Measurements from ENCODE around the gene ARHGEF6.

Gene ARHGEF6

GRCh38 chrX:136646602-136647239 lies 134.0 kb downstream of the ARHGEF6 start:
- DNase-seq (ENCODE audit: low spot score): no peak

DNA sequence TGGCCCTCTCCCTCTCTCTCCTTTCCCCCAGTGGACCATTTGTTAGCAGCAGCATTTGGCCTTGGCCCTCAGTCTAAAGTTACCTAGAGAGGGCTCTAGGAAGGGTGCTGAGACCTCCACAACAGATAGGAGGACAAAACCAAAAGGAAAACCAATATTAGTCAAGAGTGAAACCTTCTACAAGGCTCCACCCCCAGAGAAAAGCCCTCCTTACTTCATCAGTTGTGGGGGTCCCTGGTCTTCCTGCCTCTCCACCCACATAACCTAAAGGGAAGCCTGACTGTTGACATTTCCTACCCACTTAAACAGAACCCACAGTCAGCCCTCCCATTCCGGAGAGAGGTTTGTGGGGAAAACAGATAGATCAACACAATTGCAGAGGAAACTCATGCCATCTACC lies 137.5 kb downstream of the ARHGEF6 start:
- DNase-seq (ENCODE audit: low spot score): no peak

DNA sequence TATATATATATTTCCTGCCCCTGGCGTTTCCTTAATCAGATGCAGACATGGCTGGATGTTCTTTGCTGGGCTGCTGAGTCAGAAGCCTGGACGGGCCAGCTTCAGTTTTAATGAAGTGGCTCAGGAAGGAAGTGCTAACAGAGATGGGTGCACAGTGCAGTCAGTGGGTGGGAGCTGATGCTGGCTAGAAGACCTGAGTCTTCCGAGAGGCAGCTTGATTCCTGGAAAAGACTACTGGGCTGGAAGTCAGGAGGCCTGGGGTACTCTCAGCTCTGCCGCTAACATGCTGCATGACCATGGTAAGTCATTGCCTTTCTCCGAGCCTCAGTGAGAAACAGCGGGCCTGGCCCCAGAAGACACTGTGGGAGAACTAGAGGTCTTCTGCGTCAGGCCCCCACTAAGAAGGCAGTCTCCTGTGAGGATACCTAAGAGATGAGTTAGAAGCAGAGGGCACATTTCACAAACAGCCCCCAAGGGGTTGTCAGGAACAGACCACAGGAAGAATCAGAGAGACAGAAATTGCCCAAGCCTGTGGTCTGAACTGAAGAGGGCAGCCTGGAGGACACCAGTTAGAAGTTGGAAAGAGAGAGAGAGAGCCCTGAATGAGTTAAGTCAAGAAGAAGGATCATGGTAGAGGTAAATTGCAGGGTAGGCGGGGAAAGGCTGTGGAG lies 141.1 kb downstream of the ARHGEF6 start:
- DNase-seq (ENCODE audit: low spot score): no peak

- no peak for DNase-seq (ENCODE audit: low spot score)
These were observed 144.6 kb downstream of the ARHGEF6 start for GRCh38 chrX:136636121-136636520.

- no peak for DNase-seq (ENCODE audit: low spot score)
These were observed 145.5 kb downstream of the ARHGEF6 start for GRCh38 chrX:136635235-136635634.

DNA sequence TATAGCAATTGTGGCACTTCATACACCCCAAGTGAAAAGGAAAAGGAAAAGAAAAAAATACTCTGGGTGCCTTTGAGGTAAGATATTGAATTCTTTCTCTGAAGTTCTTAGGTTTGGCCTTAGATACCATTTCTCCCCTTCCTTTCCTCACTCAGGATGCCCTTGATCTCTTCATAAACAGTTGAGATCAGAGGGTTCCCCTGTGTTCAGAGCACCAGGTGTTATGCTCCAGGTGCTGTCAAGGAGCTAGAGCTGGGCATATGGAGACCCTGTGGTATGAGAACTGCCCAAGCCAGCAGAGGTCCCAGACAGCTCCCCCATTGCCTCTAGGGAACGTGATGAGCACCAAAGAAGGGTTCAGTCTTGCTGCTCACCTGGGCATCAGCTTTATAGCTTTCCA lies 149.9 kb downstream of the ARHGEF6 start:
- no peak for DNase-seq (ENCODE audit: low spot score)

GRCh38 chrX:136629084-136629750 lies 151.5 kb downstream of the ARHGEF6 start:
- DNase-seq (ENCODE audit: low spot score): no peak

- DNase-seq (ENCODE audit: low spot score): no peak
These were observed 153.3 kb downstream of the ARHGEF6 start for GRCh38 chrX:136627409-136627808.

DNA sequence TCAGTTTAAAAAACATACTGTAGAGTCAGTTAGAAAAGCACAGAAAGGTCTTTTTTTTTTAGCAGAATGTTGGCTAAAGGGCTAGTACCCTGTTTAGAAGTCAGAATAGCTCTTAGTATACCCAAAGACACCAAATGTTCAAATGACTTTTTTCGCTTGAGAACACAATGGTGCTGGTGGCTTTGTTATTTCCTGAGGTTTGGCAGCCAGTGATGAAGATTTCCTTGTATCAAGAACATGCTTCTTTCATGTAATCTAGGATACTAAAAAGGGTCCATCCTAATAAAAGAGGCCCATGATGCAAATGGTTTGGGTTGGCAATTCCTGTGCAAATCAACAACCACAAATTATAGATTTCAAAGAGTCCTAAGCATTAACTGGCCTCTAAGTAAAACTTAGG lies 153.8 kb downstream of the ARHGEF6 start:
- no peak for DNase-seq (ENCODE audit: low spot score)

DNA sequence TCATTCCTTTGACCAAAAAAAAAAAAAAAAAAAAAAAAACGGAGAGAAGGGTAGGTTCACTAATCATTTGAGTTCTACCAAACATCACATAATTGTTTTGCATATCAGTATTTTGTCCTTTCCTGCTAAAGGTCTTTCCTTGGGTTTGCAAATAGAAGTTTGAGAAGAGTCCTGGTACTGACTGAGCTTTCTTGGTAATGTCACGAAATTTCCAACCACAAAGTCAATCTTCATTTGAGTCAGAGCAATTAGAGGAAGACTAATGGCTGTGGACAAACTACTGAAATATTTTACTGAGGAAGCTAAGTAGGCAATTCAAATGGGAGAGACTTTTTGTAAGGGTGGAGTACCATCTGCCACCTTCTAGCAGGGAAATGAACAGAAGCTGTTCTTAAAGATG lies 154.5 kb downstream of the ARHGEF6 start:
- no peak for DNase-seq (ENCODE audit: low spot score)

DNA sequence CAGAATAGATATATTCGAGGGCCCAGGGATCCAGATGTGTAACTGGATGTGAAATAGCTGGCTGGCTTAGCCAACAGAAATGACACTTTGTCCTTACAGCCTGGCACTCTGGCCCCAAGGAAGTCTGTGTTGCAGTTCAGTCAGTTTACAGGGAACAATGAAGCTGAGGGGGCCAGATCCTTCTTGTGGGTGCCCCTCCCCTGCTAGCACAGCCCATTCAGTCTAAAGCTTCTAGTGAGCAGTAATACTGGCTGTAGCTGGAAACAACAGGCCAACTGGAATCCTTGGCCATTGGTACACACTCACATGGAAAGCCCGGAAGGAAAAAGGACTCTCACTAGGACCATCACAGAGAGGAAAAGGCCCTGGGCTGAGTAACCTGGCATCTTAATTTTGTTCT lies 155.5 kb downstream of the ARHGEF6 start:
- no peak for DNase-seq (ENCODE audit: low spot score)

DNA sequence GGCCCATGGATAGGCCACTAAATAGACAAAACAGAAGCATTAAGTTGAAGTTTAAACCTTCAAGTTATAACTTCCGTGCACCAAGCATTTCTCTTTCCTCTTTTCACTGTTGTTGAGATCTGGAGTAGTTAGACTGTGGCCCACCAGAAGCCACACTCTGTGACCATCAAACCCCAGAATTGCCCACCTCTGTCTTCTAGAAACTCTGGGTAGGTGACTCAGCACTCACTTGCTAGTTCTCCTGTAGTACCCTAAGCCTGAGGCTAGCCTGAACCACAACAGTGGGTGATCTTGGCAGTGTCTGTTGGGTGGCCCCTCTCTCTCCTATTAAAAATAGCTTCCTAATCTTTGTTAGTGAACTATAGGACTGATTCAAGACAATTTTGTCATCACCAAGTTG lies 157.3 kb downstream of the ARHGEF6 start:
- DNase-seq (ENCODE audit: low spot score): no peak

GRCh38 chrX:136622568-136622967 lies 158.2 kb downstream of the ARHGEF6 start:
- DNase-seq (ENCODE audit: low spot score): no peak

DNA sequence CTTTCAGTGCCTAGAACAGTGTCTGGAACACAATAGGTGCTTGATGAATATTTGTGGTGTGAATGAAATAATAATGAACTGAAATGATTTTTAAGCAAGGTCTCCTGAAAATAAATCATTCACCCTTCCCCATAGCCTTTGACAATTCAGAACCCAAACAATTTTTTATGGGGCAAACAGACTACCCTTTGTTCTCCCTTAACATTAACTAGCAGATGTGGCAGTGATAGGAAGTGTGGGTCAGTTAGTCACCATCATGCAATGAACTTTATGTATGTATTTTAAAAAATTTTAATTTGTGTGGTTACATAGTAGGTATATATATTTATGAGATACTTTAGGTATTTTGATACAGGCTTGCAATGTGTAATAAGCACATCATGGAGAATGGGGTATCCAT lies 160.0 kb downstream of the ARHGEF6 start:
- no peak for DNase-seq (ENCODE audit: low spot score)

- no peak for DNase-seq (ENCODE audit: low spot score)
These were observed 160.7 kb downstream of the ARHGEF6 start for GRCh38 chrX:136619899-136620505.

DNA sequence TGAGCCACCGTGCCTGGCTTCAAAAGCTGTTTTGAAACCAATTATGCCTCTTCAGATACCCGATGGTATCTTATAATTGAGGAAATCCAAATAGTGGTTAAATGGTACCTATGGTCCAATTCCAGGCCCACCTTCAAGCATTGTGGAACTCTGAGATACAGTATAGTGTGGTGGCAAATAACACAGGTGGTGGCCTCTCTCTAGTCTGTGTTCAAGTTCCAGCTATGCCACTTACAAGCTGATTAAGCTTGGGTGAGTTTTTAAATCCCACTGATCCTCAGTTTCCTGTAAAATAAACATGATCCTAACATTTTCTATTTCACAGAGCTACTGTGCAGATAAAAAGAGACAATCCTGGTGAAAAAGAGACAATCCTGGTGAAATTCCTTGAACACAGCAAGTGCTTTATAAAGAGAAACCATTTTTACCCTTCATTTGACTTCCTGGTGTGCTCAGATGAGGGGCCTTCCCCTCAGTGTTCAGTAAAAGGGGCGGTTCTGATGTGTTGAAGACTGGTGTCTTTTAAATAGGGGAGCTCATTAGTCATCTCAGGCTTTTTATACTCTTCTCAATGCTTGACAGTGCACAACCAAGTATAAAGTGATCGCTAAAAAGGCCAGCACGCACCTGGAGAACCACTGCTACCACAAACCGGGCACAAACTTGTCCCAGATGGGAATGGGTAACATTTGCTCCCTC lies 163.6 kb downstream of the ARHGEF6 start:
- DNase-seq (ENCODE audit: low spot score): no peak

Measured in pons (tissue), 1 donor.